Superior temporal gyrus (tissue), 1 donor: ENCODE results near the gene MT1A.
A peak's percentile ranks its signal among the peaks of the same experiment; 100 is the strongest.
"Not testable (repeated sequence)": the region's sequence is repeated elsewhere in the genome, so short reads cannot be mapped to it uniquely, and the experiment has no call there.

Experiments
- DNase-seq: peaks from one replicate; pipeline ENCODE4 v3.0.0-alpha.2; 2016; ENCODE audit errors: extremely low spot score

Gene MT1A

DNA sequence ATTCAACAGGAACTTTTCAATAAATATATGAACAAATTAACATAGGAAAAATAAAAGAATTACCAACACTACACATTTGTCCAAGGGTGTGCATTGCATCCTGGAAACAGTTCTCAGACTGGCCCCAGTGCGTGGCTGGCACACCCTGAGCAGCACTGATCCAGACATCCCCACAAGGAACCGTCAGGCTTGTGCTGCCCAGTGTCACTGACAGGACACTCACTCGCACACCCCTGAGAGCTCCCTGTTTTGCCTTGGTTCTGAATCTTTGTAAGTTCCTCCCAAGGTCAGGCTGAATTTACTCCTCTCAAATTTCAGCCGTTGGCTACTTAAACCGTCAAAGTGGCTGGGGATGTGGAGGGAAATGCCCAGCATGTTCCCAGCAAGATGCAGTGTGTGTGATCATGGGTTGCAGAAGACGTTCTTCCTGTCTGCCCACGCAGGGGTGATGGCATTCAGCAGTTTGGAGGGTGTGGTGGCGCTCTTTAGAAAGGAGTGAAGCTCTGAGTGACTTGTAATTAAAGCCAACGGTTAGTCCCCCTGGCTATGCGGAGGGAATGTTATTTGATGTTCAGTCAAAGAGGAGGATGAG is 28.4 kb upstream of the MT1A start:
- peak; percentile 53 for DNase-seq

DNA sequence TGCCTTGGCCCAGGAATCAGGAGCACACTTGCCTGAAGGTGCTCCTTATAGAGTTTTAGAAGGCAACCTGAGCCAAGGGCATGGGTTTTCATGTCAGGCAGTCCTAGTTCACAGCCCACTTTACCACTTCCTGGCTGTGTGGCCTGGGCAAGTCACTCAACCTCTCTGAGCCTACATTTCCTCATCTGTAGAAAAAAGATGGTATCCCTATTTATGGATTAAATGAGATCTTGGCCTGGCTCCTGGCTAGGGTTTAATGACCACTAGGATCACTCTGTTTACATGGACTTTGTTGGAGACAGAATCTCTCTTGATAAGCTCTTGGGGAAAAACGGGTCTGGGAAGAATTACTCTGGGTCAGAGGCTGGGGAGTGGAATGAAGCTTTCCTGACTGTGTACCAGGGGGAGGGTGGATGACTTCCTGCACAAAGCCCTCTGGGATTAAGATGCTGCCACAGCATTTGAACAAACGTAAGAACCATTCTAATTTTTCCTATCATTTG is 27.8 kb upstream of the MT1A start:
- DNase-seq: no peak

DNA sequence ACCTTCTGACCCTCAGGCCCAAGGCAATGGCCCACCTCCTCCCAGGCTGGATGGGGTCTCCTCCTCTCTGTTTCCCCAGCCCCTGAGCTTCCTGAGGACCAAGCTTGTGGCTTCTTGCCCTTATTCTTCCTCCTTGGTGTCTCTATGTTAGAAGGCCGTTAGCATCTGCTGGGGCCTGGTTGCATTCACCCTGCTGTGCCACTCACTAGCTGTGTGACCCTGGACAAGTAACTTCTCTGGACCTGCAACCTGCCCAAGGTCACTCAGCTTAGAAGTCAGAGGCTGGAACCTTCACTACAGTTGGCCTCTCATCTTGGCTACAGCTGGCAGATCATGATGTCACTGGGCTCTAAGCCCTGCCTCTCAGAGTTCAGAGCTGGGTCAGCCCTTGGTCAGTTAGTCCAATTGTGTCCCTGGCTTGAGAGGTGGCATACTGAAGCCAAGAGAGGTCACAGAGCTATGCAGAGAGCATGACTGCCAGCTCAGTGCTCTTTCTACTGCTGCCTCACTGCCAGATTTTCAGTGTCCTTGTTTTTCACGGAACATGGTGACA is 27.1 kb upstream of the MT1A start:
- DNase-seq: no peak

DNA sequence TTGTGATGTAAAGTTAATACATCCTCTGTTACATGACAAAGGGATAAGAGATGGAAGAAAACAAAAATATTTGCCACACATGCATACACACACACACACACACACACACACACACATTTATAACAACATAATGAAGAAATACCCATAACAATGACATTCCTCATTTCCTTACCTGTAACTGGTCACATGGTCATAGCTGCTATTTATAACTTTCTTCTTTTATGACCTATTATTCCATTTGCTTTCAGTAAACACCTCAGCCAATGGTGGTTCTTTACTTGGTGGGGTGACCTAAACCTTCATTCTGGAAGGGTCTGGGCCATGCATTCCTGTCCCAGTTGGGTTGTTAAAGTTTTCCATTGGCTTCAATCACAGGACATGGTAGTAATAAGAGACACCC is 24.8 kb upstream of the MT1A start:
- no peak for DNase-seq

DNA sequence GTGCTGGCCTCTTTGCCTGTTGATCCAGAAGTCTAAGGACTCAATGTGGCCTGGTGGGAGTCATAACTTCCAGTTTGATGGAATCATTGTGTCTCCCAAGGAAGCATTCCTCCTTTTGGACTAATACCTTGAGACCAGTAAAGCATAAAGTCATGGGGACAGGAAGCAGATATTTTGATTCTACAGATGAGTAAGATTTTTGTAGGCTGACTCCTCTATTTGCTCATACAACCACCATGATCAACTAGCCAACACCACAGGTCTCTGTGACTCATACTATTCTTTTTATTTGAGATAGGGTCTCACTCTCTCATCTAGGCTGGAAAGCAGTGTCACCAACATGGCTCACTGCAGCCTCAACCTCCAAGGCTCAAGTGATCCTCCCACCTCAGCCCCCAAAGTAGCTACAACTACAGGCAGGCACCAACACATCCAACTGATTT is 23.9 kb upstream of the MT1A start:
- DNase-seq: no peak

DNA sequence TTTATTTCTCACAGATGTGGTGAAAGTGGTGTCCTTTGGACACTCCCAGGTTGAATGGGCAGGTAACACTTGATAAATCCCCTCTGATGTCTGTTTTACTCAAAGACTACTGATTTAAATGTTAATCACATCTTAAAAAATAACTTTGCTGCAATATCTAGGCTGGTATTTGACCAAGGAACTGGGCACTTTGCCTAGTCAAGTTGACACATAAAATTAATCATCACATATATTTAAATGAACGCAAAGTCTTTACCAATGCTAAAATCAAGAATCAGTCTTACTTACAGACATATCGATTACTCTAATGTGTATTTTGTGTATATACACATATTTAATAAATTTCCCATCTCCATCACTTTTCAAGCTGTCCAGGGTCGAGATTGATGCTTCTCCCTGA is 23.1 kb upstream of the MT1A start:
- DNase-seq: no peak

DNA sequence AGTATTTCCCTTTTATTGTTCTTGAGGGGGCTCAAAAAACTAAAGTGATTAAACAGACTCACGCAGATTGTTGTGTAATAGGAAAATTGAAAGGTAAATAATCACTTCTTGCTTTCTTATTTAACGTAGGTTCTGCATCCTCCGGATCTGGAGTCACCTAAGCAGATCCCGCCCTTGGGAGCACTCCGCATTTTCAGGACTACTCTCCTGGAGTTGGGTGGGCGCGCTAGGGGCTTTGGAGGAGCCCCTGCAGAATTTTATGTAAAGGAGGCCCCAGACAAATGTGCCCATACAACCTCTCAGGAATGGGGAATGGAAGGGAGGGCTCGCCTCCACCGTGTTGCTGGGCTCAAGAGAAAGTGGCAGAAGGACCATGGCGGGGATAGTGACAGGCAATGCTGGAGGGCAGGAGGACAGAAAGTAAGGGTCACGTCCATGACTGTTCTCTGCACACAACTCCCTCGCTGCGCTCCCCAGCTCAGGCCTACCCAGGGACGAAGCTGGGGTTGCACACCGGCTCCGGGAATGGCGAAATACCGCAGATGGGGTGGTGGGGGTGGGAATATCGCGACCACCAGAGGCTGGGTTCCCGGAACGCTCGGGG is 21.8 kb upstream of the MT1A start:
- no peak for DNase-seq

DNA sequence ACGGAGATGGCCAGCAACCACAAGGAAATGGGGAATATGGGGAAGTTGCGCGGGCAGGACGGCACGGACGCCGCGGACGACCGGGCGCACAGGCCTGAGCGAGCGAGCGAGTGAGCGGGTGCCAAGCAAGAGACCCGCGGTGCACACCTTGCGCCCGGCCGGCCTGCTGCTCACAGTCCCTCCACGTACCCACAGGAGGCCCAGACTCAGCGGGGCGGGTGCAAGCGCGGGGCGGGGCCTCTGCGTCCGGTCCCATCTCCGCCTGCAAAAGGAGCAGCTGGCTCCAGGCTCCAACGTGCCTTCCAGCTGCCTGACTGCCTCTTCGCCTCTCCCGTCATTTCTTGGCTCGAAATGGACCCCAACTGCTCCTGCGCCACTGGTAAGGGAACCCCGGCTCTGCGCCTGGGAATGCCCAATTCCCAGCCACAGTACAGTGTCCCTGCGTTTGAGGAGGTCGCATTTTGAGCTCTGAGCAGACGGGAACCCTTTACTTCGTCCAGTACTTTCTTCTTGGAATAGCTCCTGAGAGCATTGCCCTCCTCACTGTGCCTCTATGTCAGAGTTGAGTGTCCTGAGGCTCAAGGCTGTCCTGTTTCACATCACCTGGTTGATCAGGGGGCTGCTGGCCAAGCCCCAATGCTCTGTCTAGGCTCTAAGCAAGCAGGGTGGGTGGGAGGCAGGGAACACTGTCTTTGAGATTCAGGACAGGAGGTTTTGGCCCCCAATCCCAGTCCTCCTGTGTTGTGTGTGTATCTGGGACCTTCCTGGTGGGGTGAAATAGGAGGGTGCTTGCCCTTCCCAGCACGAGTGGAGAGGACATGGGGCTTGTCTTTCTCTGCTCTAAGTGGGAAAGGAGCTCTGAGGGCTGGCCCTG is 21.0 kb upstream of the MT1A start:
- no peak for DNase-seq

DNA sequence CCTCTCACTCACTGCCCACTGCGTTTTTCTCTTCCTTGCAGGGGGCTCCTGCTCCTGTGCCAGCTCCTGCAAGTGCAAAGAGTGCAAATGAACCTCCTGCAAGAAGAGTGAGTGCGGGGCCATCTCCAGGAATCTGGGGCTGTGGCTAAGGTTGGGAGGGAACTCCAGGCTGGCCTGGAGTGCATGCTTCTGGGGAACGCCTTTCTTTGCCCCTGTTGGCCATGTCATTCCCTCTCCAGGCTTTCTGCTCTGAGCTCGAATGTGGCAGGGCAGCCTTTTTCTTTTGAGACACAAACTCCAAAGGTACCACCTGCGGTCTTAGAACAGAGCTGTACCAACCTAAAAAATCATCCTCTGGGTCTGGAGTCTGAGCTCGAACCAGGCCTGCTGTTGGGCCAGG is 20.3 kb upstream of the MT1A start:
- DNase-seq: no peak

DNA sequence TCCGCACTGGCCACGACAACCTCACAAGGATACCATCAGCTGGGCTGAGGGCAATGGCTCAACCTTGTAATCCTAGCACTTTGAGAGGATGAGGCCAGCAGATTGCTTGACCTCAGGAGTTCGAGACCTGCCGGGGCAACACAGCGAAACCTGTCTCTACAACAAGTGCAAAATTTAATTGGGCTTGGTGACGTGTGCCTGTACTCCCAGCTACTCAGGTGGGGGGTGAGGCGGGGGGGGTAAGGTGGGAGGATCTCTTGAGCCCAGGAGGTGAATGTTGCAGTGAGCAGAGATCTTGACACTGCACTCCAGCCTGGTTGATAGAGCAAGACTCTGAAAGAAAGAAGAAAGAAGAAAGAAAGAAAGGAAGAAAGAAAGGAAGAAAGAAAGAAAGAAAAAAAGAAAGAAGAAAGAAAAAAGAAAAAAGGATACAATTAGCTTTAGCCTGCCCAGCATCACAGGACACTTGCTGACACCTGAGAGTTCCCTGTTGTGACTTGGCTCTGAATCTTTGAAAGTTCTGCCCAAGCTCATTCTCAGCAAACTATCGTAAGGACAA is 18.0 kb upstream of the MT1A start:
- no peak for DNase-seq

DNA sequence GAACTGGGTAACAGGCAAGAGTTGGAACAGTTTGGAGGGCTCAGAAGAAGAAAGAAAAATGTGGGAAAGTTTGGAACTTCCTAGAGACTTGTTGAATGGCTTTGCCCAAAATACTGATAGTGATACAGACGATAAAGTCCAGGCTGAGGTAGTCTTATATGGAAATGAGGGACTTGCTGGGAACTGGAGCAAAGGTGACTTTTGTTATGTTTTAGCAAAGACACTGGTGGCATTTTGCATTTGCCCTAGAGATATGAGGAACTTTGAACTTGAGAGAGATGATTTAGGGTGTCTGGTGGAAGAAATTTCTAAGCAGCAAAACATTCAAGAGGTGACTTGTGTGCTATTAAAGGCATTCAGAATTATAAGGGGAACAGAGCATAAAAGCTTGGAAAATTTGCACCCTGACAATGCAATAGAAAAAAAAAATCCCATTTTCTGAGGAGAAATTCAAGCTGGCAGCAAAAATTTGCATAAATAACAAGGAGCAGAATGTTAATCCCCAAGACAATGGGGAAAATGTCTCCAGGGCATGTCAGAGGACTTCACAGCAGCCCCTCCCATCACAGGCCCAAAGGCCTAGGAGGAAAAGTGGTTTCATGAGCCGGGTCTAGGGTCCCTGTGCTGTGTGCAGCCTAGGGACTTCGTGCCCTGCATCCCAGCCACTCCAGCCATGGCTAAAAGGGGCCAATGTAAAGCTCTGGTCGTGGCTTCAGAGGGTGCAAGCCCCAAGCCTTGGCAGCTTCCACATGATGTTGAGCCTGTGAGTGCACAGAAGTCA is 16.6 kb upstream of the MT1A start:
- DNase-seq: not testable (repeated sequence)

DNA sequence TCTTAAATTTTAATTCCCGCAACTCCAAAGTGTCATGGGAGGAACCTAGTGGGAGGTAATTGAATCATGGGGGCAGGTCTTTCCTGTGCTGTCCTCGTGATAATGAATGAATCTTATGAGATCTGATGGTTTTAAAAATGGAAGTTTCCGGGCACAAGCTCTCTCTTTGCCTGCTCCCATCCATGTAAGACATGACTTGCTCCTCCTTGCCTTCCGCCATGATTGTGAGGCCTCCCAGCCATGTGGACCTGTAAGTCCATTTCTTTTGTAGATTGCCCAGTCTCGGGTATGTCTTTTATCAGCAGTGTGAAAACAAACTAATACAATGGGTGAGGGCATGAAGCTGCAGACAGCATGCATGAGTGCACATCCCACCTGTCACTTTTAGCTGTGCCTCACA is 15.3 kb upstream of the MT1A start:
- not testable (repeated sequence) for DNase-seq

- no peak for DNase-seq
Measured at GRCh38 chr16:56623637-56624036, 14.8 kb upstream of the MT1A start.

DNA sequence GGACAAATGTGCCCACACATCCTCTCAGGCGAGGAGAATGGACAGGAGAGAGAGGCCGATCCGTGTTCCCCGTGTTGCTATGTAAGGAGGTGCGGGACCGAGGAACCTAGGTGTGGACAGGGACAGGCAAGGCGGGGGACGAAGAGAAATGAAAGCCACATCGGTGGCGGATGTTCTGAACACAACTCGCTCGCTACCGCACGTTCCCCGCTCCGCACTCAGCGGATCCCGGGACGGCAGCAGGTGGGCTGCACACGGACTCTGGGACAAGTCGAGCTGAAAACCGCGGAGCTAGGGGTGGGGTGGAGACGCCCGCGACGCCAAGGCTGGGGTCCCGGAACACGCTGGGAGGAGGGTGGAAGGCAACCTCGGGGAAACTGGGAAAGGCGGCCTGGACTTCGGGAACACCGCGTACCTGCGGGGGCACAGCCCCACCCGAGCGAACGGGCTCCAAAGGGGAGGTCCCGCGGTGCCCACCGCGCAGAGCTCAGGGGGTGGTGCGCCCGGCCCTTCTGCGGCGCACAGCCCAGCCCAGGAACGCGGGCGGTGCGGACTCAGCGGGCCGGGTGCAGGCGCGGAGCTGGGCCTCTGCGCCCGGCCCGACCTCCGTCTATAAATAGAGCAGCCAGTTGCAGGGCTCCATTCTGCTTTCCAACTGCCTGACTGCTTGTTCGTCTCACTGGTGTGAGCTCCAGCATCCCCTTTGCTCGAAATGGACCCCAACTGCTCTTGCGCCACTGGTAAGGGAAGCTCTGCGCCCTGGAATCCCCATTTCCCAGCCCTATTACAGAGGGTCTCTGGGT is 13.1 kb upstream of the MT1A start, which contains the start of gene MT1E:
Gene MT1E (plus strand): TSS at position 642 of the 803 bp plus-strand sequence. CDS start 71 bp downstream, at position 713.
- peak; percentile 64 for DNase-seq

DNA sequence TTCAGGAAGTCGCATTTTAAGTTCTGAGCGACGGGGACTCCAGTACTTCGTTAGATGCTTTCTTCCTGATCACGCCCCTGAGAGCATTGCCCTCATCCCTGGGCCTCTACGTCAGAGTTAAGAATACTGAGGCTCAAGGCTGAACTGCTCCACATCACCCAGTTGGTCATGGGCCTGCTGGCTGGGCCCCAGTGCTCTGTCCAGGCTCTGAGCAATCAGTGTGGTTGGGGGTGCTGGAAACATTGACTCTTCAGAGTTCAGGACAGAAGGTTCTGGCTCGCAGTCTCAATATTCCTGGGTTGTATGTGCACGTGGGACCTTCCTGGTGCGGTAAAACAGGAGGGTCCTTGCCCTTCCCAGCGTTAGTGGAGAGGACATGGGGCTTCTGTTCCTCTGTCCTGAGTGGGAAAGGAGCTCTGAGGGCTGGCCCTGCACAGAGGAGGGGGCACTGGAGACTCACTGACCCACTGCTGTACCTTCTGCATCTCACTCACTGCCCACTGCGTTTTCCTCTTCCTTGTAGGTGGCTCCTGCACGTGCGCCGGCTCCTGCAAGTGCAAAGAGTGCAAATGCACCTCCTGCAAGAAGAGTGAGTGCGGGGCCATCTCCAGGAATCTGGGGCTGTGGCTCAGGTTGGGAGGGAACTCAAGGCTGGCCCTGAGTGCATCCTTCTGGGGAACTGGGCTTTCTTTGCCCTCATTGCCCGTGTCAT is 12.4 kb upstream of the MT1A start:
- no peak for DNase-seq

GRCh38 chr16:56626685-56627084 is 11.8 kb upstream of the MT1A start:
- no peak for DNase-seq

DNA sequence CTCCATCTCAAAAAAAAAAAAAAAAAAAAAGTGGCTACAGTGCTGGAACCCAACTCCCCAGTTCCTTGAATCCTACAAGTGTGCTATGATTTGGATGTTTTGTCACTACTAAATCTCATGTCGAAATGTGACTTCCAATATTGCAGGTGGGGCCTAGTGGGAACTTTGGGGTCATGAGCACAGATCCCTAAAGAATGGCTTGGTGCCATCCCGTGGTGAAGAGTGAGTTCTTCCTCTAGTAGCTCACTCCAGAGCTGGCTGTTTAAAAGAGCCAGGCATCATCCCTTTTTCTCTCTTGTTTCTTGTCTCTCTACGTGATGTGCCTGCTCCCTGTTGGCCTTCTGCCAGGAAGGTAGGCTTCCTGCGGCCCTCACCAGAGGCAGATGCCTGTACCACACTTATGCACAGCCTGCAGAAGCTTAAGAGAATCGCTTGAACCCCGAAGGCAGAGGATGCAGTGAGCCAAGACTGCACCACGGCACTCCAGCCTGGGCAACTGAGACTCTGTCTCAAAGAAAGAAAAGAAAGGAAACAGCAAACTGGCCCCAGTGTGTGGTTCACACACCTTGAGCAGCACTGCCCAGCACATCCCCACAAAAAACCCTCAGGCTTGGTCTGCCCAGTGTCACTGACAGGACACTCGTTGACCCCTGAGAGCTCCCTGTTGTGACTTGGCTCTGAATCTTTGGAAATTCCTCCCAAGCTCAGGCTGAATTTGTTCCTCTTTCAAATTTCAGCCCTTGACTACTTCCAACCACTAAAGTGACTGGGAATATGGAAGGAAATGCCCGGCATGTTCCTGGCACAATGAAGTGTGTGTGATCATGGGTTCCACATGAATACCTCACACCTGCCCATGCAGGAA is 9.7 kb upstream of the MT1A start:
- DNase-seq: no peak

- no peak for DNase-seq
Measured at GRCh38 chr16:56629531-56629930, 8.9 kb upstream of the MT1A start.

- DNase-seq: no peak
Measured at GRCh38 chr16:56630134-56630533, 8.3 kb upstream of the MT1A start.
